Activated naive CD4-positive, alpha-beta T cell treated with anti-CD3 and anti-CD28 coated beads, Interleukin-2, amount 50 U/mL, for 16 hours (primary cell): ENCODE data around the gene ARFRP1.

Experiments
- DNase-seq: peaks from one replicate; pipeline ENCODE4 v3.0.0-alpha.2; 2020

The ARFRP1 gene

GRCh38 chr20:63707558-63708300 lies at the start of gene ARFRP1, which contains the start of gene ZGPAT:
Gene ARFRP1, minus strand, starts transcription at chr20:63707976. Its CDS starts 885 bp downstream, at chr20:63707091.
Gene ZGPAT, plus strand, starts transcription at chr20:63708039. Its CDS starts 542 bp downstream, at chr20:63708581.
- DNase-seq = peak; percentile 88

GRCh38 chr20:63756648-63756991 lies 48.8 kb upstream of the ARFRP1 start:
- DNase-seq = no peak

GRCh38 chr20:63755933-63756647 lies 48.3 kb upstream of the ARFRP1 start:
- no peak for DNase-seq

- DNase-seq = no peak
These were observed 46.2 kb upstream of the ARFRP1 start for GRCh38 chr20:63754008-63754407.

- DNase-seq = no peak
These were observed 45.6 kb upstream of the ARFRP1 start for GRCh38 chr20:63753381-63753780.

GRCh38 chr20:63752411-63753101 lies 44.8 kb upstream of the ARFRP1 start:
- no peak for DNase-seq

GRCh38 chr20:63751471-63752271 lies 43.9 kb upstream of the ARFRP1 start:
- no peak for DNase-seq

GRCh38 chr20:63750807-63751470 lies 43.2 kb upstream of the ARFRP1 start:
- DNase-seq = peak; percentile 61

GRCh38 chr20:63749597-63750508 lies 42.1 kb upstream of the ARFRP1 start:
- no peak for DNase-seq

- DNase-seq = no peak
These were observed 41.1 kb upstream of the ARFRP1 start for GRCh38 chr20:63748934-63749270.

GRCh38 chr20:63748070-63748933 lies 40.5 kb upstream of the ARFRP1 start:
- no peak for DNase-seq

GRCh38 chr20:63747622-63748069 lies 39.9 kb upstream of the ARFRP1 start:
- DNase-seq = no peak

- no peak for DNase-seq
These were observed 39.1 kb upstream of the ARFRP1 start for GRCh38 chr20:63746751-63747315.

GRCh38 chr20:63745961-63746731 lies 38.4 kb upstream of the ARFRP1 start:
- no peak for DNase-seq

GRCh38 chr20:63745424-63745805 lies 37.6 kb upstream of the ARFRP1 start:
- no peak for DNase-seq

GRCh38 chr20:63744574-63745423 lies 37.0 kb upstream of the ARFRP1 start:
- no peak for DNase-seq

- no peak for DNase-seq
These were observed 36.4 kb upstream of the ARFRP1 start for GRCh38 chr20:63744158-63744557.
